SW 1271 (cell line): ENCODE measurements around the gene PCDHGA9.
"Not testable (repeated sequence)": the region's sequence is repeated elsewhere in the genome, so short reads cannot be mapped to it uniquely, and the experiment has no call there.

Source experiments
- DNase-seq, 2 experiments: peaks; one replicate each; lab custom pipeline; 2025; lab: John Stamatoyannopoulos, UW

The PCDHGA9 gene

GRCh38 chr5:141402553-141403243, at the start of gene PCDHGA9:
Gene PCDHGA9, plus strand, starts transcription at chr5:141402778. Its CDS starts 175 bp downstream, at chr5:141402953.
- DNase-seq = no peak

- DNase-seq = peak in 1 of 2 experiments; percentile 13
Measured at GRCh38 chr5:141354900-141355469, 47.6 kb upstream of the PCDHGA9 start, which contains the start of gene PCDHGA4. Gene PCDHGA4, plus strand, starts transcription at chr5:141355021. Its CDS starts 87 bp downstream, at chr5:141355108.

- DNase-seq = no peak
Measured at GRCh38 chr5:141355641-141356040, 46.9 kb upstream of the PCDHGA9 start.

- DNase-seq = no peak
Measured at GRCh38 chr5:141356133-141356532, 46.4 kb upstream of the PCDHGA9 start.

GRCh38 chr5:141356950-141357349, 45.6 kb upstream of the PCDHGA9 start:
- DNase-seq = no peak

GRCh38 chr5:141359790-141360426, 42.7 kb upstream of the PCDHGA9 start, which contains the start of gene PCDHGB2:
Gene PCDHGB2, plus strand, starts transcription at chr5:141359994. Its CDS starts 142 bp downstream, at chr5:141360136.
- peak in 1 of 2 experiments; percentile 35 for DNase-seq

- DNase-seq = no peak
Measured at GRCh38 chr5:141360685-141361084, 41.9 kb upstream of the PCDHGA9 start.

- no peak for DNase-seq
Measured at GRCh38 chr5:141362719-141363118, 39.9 kb upstream of the PCDHGA9 start.

DNA sequence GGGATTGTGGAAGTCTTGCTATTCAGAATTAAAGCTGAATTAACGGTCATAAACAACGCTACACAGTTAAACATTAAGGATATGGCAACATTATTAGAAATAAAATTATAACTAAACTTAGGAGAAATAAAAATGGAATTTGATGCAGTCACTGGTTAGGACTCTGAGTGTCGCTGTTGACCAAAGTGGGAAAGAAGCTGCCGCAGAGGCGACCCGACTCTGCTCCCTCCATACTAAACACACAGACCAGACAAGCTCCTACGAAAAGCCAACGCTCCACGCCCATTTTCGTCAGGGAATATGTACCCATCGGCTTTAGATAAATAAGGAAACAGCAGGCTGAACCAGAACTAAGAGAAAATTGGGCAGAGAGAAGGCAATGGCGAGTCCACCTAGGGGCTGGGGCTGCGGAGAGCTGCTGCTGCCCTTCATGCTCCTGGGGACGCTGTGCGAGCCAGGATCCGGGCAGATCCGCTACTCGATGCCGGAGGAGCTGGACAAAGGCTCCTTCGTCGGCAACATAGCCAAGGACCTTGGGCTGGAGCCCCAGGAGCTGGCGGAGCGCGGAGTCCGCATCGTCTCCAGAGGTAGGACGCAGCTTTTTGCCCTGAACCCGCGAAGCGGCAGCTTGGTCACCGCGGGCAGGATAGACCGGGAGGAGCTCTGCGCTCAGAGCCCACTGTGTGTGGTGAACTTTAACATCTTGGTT, 38.5 kb upstream of the PCDHGA9 start, which contains the start of gene PCDHGA5:
Gene PCDHGA5, plus strand, starts transcription at position 211 of the 709 bp plus-strand sequence. Its CDS starts 169 bp downstream, at position 380.
- no peak for DNase-seq

DNA sequence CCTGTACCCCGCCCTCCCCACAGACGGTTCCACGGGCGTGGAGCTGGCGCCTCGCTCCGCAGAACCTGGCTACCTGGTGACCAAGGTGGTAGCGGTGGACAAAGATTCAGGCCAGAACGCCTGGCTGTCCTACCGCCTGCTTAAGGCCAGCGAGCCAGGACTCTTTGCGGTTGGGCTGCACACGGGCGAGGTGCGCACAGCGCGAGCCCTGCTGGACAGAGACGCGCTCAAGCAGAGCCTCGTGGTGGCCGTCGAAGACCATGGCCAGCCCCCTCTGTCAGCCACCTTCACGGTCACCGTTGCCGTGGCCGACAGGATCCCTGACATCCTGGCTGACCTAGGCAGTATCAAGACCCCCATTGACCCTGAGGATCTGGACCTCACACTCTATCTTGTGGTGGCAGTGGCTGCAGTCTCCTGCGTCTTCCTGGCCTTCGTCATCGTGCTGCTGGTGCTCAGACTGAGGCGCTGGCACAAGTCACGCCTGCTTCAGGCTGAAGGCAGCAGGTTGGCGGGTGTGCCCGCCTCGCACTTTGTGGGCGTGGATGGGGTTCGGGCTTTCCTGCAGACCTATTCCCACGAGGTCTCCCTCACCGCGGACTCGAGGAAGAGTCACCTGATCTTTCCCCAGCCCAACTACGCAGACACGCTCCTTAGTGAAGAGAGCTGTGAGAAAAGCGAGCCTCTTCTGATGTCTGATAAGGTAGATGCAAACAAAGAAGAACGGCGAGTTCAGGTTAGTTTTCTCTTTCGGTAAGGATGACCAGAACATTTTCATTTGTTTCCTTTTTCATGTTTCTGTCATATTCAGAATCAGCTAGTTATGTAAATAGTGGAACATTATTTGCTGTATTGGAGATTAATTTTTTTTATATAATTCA, 36.3 kb upstream of the PCDHGA9 start:
- no peak for DNase-seq

- DNase-seq = no peak
Measured at GRCh38 chr5:141369994-141370848, 32.4 kb upstream of the PCDHGA9 start, which contains the start of gene PCDHGB3. Gene PCDHGB3, plus strand, starts transcription at chr5:141370242. Its CDS starts 153 bp downstream, at chr5:141370395.

- no peak for DNase-seq
Measured at GRCh38 chr5:141371572-141372475, 30.8 kb upstream of the PCDHGA9 start.

DNA sequence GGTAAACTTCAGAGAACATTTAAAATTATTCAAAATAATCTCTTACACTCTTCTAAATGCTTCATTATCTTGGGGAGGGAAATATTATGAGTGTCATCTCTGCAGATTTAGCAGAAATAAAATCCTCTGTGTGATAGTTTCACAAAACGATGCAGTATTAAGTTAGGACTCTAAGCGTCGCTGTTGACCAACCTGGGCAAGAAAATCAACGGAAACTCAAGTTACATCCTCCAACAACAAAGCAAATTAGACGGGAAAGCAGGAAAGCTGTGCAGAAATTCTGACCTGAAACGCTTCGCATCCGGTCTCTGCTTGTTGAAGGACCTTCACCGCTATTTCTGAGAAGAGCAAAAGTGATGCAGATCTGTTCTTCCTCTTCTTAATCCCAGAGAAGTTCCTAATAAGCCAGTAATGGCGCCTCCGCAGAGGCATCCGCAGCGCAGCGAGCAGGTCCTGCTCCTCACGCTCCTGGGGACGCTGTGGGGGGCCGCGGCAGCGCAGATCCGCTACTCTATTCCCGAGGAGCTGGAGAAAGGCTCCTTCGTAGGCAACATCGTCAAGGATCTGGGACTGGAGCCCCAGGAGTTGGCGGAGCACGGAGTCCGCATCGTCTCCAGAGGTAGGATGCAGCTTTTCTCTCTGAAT, 28.8 kb upstream of the PCDHGA9 start, which contains the start of gene PCDHGA6:
Gene PCDHGA6, plus strand, starts transcription at position 219 of the 645 bp plus-strand sequence. Its CDS starts 193 bp downstream, at position 412.
- no peak for DNase-seq

DNA sequence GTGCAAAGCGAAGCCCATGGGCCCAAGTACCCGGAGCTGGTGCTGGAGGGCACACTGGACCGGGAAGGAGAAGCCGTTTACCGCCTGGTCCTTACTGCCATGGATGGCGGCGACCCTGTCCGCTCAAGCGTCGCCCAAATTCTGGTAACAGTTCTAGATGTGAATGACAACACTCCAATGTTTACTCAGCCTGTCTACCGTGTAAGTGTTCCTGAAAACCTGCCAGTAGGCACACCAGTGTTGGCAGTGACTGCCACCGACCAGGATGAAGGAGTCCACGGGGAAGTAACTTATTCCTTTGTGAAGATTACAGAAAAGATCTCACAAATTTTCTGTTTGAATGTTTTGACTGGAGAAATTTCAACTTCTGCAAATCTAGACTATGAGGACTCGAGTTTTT, 28.0 kb upstream of the PCDHGA9 start:
- DNase-seq = no peak

GRCh38 chr5:141375444-141376155, 27.0 kb upstream of the PCDHGA9 start:
- not testable (repeated sequence) for DNase-seq

DNA sequence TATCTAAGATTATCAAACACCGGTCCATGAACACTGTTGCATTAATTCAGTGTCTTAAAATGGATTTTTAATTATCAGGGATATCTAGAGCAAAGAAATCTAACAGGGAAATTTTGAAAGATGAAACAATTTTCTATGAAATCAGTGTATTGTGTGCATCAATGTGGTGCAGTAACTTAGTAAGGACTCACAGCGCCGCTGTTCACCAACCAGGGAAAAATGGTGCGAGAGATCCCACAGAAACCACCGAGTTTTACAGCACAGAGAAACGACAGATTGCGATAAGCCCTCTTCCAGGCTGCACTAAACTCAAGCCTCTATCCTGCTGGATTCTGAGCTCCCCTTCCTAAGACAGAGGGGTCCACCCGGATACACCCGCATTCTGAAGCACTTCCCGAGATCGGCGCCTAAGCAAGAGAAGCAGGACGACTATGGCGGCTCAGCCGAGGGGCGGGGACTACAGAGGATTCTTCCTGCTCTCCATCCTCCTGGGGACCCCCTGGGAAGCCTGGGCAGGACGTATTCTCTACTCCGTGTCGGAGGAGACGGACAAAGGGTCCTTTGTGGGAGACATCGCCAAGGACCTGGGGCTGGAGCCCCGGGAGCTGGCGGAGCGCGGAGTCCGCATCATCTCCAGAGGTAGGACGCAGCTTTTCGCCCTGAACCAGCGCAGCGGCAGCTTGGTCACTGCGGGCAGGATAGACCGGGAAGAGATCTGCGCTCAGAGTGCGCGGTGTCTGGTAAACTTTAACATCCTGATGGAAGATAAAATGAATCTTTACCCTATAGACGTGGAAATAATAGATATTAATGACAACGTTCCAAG, 19.9 kb upstream of the PCDHGA9 start, which contains the start of gene PCDHGA7:
Gene PCDHGA7, plus strand, starts transcription at position 274 of the 826 bp plus-strand sequence. Its CDS starts 158 bp downstream, at position 432.
- no peak for DNase-seq

GRCh38 chr5:141383345-141383744, 19.2 kb upstream of the PCDHGA9 start:
- no peak for DNase-seq
